CD4-positive, alpha-beta T cell treated with Interleukin-6 for 4 hours (primary cell): ENCODE data around the gene LMTK3.
"Not testable (repeated sequence)": the region's sequence is repeated elsewhere in the genome, so short reads cannot be mapped to it uniquely, and the experiment has no call there.

Experiments used
- DNase-seq: peaks from one replicate; pipeline ENCODE4 v3.0.0-alpha.2; 2020; ENCODE audit warnings: mixed read lengths

Gene LMTK3

DNA sequence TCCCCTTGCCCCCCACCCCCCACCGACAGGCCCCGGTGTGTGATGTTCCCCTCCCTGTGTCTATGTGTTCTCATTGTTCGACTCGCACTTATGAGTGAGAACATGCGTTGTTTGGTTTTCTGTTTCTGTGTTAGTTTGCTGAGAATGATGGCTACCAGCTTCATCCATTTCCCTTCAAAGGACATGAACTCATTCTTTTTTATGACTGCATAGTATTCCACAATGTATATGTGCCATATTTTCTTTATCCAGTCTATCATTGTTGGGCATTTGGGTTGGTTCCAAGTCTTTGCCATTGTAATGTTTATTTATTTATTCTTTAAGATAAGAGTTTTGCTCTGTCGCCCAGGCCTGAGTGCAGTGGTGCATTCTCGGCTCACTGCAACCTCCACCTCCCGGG lies 26.4 kb upstream of the LMTK3 start:
- not testable (repeated sequence) for DNase-seq

DNA sequence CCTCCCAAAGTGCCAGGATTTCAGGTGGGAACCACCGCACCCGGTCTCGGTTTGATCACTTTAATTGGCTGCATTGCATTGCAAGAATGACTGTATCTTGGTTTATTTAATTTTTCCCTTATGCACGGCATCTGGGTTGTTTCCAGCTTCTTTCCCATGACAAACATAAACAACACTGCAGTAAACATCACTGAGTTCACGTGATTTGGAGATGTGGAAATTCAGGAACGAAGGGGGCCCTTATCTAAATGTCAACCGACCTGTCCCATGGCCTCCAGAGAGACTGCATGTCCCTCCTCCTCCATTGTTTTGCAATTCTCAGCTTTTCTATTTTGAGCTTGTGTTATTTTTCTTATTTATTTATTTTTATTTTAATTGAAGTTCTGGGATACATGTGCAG lies 25.9 kb upstream of the LMTK3 start:
- DNase-seq = no peak

- no peak for DNase-seq
Measured at GRCh38 chr19:48533770-48534169, 22.1 kb upstream of the LMTK3 start.

- DNase-seq = no peak
Measured at GRCh38 chr19:48530770-48531169, 19.1 kb upstream of the LMTK3 start.

GRCh38 chr19:48530066-48530720 lies 18.6 kb upstream of the LMTK3 start:
- no peak for DNase-seq

DNA sequence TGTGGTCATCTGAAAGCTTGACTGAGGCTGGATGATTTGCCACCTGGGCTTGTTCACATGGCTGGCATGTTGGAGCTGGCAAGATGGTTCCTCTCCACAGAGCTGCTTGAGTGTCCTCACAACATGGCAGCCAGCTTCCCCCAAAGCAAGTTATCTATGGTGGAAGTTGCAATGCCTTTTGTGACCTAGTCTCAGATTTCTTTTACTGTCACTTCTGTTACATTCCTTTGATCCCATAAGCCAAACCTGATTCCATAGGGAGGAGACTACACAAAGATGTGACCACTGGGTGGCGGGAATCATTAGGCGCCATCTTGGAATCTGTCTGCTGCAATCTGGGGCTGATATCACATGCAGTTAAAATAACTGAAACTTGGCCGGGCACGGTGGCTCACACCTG lies 17.5 kb upstream of the LMTK3 start:
- no peak for DNase-seq

DNA sequence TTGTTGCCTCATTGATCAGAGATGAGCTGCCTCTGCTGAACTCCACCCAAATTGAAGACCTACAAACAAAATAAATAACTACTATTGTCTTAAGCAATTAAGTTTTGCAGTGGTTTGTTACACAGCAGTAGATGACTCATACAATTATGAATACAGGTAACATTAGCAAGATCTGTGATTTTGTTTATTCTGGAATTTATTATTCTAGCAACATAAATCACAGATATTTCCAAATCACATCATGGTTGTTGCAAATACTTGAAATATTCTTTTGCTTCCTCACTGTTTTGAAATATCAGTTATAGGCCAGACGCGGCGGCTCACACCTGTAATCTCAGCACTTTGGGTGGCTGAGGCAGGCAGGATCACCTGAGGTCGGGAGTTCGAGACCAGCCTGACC lies 13.1 kb upstream of the LMTK3 start:
- DNase-seq = no peak

DNA sequence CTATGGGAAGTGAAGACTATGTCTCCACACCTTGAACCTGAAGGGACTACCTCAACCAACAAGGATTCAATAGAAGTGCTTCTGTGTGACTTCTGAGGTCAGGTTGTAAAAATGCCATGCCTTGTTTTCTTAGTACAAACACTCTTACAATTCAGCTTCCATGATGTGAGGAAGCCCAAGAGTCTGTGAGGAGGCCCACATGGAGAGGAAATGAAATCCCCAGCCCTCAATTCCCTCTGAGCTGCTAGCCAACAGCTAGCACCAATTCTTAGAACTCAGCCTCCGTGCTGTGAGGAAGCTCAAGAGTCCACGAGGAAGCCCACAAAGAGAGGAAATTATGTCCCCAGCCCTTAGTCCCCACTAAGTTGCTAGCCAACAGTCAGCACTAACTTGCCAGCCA lies 12.6 kb upstream of the LMTK3 start:
- DNase-seq = no peak

GRCh38 chr19:48520134-48520533 lies 8.5 kb upstream of the LMTK3 start:
- no peak for DNase-seq

DNA sequence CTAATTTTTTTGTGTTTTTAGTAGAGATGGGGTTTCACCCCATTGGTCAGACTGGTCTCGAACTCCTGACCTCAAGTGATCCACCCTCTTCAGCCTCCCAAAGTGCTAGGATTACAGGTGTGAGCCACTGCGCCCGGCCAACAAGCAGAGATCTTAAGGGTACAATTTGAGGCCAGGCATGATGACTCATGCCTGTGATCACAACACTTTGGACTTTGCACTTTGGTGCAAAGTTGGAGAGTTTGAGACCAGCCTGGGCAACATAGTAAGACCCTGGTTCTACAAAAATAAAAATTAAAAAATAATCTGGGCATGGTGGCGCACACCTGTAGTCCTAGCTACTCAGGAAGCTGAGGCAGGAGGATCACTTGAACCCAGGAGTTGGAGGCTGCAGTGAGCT lies 7.8 kb upstream of the LMTK3 start:
- not testable (repeated sequence) for DNase-seq

GRCh38 chr19:48518207-48518606 lies 6.6 kb upstream of the LMTK3 start:
- no peak for DNase-seq

GRCh38 chr19:48516536-48516935 lies 4.9 kb upstream of the LMTK3 start:
- DNase-seq = no peak

DNA sequence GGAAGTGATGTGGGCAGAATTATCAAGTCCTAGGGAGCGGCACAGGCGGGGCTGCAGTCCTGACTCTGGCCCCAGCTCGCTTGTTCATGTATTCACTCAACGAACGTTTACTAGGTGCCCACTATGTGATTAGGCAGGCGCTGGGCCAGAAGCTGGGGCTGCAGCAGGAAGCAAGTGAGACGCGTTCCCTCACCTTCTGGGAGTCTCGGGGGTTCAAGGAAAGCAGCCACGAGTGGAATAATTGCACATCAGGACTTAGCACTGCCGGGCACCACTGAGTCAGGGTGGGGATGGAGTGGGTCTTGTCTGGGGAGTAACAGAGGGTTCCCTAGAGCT lies 2.5 kb upstream of the LMTK3 start:
- DNase-seq = no peak

- DNase-seq = peak; percentile 83
Measured at GRCh38 chr19:48513289-48514122, 1.9 kb upstream of the LMTK3 start.

DNA sequence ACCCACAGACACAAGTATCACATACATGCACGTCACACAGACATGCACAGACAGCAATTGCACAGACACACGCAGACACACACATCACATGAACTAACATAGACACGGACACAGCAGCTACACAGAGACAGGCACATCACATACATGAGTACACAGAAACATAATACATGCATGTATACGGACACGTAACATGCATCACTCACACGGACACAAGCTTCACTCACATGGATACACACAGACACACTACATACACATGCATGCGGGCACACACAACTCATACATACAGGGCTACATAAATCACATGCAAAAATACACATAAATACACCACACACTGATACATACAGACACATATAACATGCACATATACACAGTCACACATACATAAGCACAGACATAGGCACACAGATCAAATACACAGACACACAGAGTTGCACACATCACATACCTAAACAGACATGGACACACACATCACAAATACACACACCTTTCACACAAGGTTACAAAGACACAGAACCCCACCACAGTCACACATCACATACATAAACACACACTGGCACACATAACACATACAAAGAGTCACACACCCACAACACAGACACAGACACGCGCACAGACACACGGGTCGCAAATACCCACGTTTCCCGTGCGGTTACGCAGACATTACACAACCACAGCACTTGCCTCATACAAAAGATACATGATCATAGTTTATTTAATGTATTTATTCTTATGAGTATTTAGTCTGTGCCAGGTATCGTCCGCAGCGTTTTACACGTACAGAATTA lies 1.1 kb upstream of the LMTK3 start:
- DNase-seq = peak; percentile 26

GRCh38 chr19:48511321-48511731 lies 309 bp downstream of the LMTK3 start:
- peak; percentile 44 for DNase-seq

DNA sequence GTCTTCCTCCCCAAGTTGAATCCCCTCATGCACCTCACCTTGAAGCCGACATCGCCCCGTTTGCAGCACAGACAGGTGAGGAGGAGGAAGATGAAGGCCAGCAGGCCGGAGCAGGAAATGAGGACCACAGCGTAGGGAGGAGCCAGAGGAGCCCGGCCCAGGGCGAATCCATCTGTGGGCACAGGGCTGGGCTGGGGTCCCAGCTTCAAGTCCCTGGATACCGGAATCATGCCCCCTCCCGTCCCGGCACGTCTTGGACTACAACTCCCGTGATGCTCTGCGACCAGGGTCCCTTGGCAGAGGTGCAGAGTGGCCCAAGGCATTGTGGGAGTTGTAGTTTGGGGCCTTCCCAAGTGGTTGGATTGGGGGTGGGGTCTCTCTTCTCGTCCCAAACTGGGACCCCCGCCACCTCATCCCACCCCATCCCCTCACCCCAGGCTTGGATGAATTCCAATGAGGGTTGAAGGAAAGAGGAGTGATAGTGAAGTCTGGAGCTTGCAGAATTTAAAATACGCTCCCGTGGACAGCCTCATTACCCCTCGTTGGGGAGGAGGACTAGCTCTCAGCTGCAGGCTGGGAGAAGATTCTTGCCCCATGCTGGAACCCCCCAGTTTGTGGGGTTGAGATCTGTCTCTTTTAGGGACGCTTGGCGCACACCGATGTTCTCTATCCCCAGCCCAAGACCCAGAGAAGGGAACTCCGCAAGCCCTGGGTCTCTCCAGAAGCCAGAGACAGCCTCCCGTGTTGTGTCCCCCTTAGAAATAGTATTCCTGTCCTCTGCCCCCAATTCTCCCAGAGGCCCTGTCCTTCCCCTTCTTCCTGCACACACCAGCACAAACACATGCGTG lies 990 bp downstream of the LMTK3 start:
- peak; percentile 80 for DNase-seq

GRCh38 chr19:48509467-48510194 lies 2.0 kb downstream of the LMTK3 start:
- no peak for DNase-seq

DNA sequence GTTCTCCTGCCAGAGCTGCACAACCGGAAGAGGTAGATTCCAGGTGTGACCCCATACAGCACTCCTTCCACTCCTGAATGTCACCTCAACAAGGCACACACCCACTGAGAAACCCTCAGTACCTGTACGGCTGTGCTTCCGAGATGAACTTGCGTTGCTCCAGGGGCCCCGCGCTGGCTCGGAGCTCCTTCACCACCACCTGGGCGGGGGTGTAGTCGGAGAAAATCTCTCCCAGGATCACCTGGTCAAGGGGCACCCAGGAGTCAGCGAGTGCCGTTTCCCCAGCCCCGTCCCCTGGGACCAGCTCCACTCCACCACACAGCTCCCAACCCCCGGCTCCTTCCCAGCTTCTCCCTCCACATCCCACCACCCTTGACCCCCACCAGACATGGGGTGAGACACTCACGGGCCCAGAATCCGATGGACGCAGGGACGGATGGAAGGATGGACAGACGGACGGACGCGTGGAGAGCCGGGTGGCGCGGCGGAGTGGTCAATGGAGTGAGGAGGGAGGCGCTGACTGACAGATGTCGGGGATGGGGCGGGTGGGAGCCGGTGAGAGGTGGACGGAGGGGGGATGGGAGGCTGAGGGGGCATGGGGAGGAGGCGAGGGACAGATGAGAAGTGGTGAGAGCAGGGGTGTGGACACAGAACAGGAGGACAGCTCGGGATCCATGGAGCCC lies 2.8 kb downstream of the LMTK3 start:
- no peak for DNase-seq

- DNase-seq = no peak
Measured at GRCh38 chr19:48507911-48508439, 3.7 kb downstream of the LMTK3 start.

DNA sequence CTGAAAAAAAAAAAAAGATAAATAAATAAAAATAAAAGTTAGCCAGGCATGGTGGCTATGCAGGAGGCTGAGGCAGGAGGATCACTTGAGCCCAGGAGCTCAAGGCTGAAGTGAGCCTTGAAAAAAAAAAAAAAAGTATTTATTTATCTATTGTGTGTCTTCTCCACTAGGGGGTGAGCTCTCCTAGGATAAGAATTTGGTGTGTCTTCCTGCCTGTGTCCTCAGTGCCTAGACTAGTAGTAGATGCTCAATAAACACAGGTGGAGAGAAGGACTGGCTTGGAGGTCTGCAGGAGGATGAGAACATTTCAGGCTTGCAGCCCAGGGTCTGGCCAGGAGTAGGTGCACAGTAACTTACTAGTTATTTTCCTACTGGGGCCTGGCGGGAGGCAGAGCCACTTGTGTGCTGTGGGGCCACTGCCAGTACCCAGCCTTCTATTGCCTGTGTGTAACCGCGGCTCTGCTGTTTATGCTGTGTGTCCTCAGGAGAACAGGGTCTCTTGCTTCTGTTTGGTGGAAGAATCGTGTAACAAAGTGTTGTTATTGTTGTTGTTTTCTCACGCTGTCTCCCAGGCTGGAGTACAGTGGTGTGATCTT lies 5.4 kb downstream of the LMTK3 start:
- DNase-seq = peak; percentile 23
